ENCODE measurements around the gene ZNF69. TPM values are rescaled to one million over a fixed set of nuclear protein-coding genes. Genes with fewer than 3 reads are reported as not detected.
"Not testable (repeated sequence)": the region's sequence is repeated elsewhere in the genome, so short reads cannot be mapped to it uniquely, and the experiment has no call there.

ZNF69 gene
- total and polyA plus RNA-seq, 2 of the 4 experiments (the other 2 are of a cell fraction): 2.7 to 12.0 TPM

GRCh38 chr19:11848594-11849469, 38.8 kb upstream of the ZNF69 start, which contains the start of gene ZNF439:
ZNF439 (plus strand) TSS chr19:11848726; CDS start chr19:11848868, 142 bp downstream.
- no peaks in the 10 kb centered on the region for H4K20me1 ChIP-seq (ENCODE audit: insufficient read depth, low read length)
- 3% methylated on average over 21 of the region's 59 CpGs; no CpG with 5 or more reads in 1 of the 2 experiments for WGBS, 2 experiments (ENCODE audit: extremely low coverage in 2 of 2, insufficient read length in 1 of 2)
- in situ Hi-C loops (cut with MboI; ENCODE audit: low sequenced_read_pairs): no loop called here
- H3K56ac ChIP-seq (ENCODE audit: extremely low read depth, insufficient read depth, low read length): peak within 1 kb of the TSS; percentile 25; the same call in 1 of the 2 replicates
- H2BK5ac ChIP-seq (ENCODE audit: low read depth, low read length, poor library complexity, severe bottlenecking): peak within 1 kb of the TSS; percentile 53
- H4K5ac ChIP-seq (ENCODE audit: low read depth, low read length): 0 out of 2 replicates have a peak within 1 kb of the TSS, but pooled peaks have one; percentile 31
- H3K4ac ChIP-seq (ENCODE audit: low read depth, low read length): peak within 1 kb of the TSS; percentile 71; the same call in 1 of the 2 replicates
- no peaks in the 10 kb centered on the region for H3K27me3 ChIP-seq (ENCODE audit: control insufficient read depth, insufficient read depth, low read length)
- intact Hi-C loops (cut with micrococcal nuclease): no loop called here
- ChIA-PET POLR2A (ENCODE audit: unreplicated experiment) (no interaction called here), CTCF (interaction anchor here (0.6 to 1.1 kb wide), 2 partner anchors 26 to 51 kb away, joined by 3 read pairs; no protein-coding TSS in a partner anchor)
- no peak within 1 kb of the TSS for H2BK120ac ChIP-seq (ENCODE audit: low read depth, low read length)
- H3K79me1 ChIP-seq (ENCODE audit: low read depth in 1 of 2, low read length in 2 of 2): peaks cover 19 to 33% of the 10 kb centered on the region in 2 experiments; a peak in 3 of 4 replicates
- BruUV-seq (replicated peaks): no TSS peak
- peak within 1 kb of the TSS; percentile 96 for H2AK9ac ChIP-seq (replicated peaks; ENCODE audit: low read depth, low read length, poor library complexity)
- H3K9me3 ChIP-seq (ENCODE audit: control insufficient read depth, insufficient read depth, low read length): peaks cover 4% of the 10 kb centered on the region; the same call in 1 of the 2 replicates
- H2BK15ac ChIP-seq (ENCODE audit: low read depth, low read length): no peak within 1 kb of the TSS
- DNase-seq (peak; percentile 71), ATAC-seq (ENCODE audit: low read depth) (peak; percentile 99)
- H3K18ac ChIP-seq (ENCODE audit: low read depth, low read length): peak within 1 kb of the TSS; percentile 21; the same call in 1 of the 2 replicates
- dilution Hi-C loops (cut with HindIII; ENCODE audit: low sequenced_read_pairs, unreplicated experiment): no loop called here
- peak within 1 kb of the TSS; percentile 73 for H3K27ac ChIP-seq (ENCODE audit: insufficient read depth, low read length)
- H3K4me2 ChIP-seq (ENCODE audit: low read depth, low read length): peak within 1 kb of the TSS; percentile 82
- TF ChIP-seq MXI1 (IDR thresholded peaks at IDR 0.05; ENCODE audit: borderline replicate concordance, low read depth, low read length): peak; percentile 54; the same call in 1 of the 2 replicates
- TF ChIP-seq MAFK (IDR thresholded peaks at IDR 0.05; ENCODE audit: low read depth, low read length): no peak
- H4K91ac ChIP-seq (ENCODE audit: insufficient read depth, low read depth, low read length): 0 out of 2 replicates have a peak within 1 kb of the TSS, but pooled peaks have one; percentile 16
- H3K9me1 ChIP-seq (ENCODE audit: insufficient read depth, low read length): no peaks in the 10 kb centered on the region
- H2AK5ac ChIP-seq (ENCODE audit: low read depth, low read length): peak within 1 kb of the TSS; percentile 65; the same call in 1 of the 2 replicates
- peaks cover 3% of the 10 kb centered on the region for H3K36me3 ChIP-seq (ENCODE audit: control insufficient read depth, insufficient read depth, low read length)
- H3K23ac ChIP-seq (ENCODE audit: low read depth, low read length): peak within 1 kb of the TSS; percentile 87
- peak within 1 kb of the TSS; percentile 98 for H2AFZ ChIP-seq (replicated peaks; ENCODE audit: low read length, poor library complexity)
- no peaks in the 10 kb centered on the region for H3K4me1 ChIP-seq (ENCODE audit: control insufficient read depth, insufficient read depth, low read length)
- peak within 1 kb of the TSS; percentile 83 for H3K4me3 ChIP-seq (ENCODE audit: insufficient read depth, low read depth, low read length)
- peak within 1 kb of the TSS; percentile 64 for H3K9ac ChIP-seq (ENCODE audit: low read depth, low read length)
- H3K14ac ChIP-seq (replicated peaks; ENCODE audit: low read depth, low read length): peak within 1 kb of the TSS; percentile 82; the same call in 1 of the 2 replicates
- peak within 1 kb of the TSS; percentile 58 to 75; a peak in 3 of 4 replicates for H4K8ac ChIP-seq (ENCODE audit: low read depth in 2 of 2, low read length in 2 of 2)
- no peak within 1 kb of the TSS for H2BK20ac ChIP-seq (ENCODE audit: low read depth, low read length)

GRCh38 chr19:11850289-11850688, 37.3 kb upstream of the ZNF69 start:
- H2AK9ac ChIP-seq (replicated peaks; ENCODE audit: low read depth, low read length, poor library complexity); H3K23ac ChIP-seq (ENCODE audit: low read depth, low read length); H3K4ac ChIP-seq (ENCODE audit: low read depth, low read length); H4K8ac ChIP-seq (ENCODE audit: low read depth in 2 of 2, low read length in 2 of 2); DNase-seq; H2AK5ac ChIP-seq (ENCODE audit: low read depth, low read length); H4K20me1 ChIP-seq (ENCODE audit: insufficient read depth, low read length); H3K36me3 ChIP-seq (ENCODE audit: control insufficient read depth, insufficient read depth, low read length); intact Hi-C loops (cut with micrococcal nuclease); H3K9me1 ChIP-seq (ENCODE audit: insufficient read depth, low read length); H2BK20ac ChIP-seq (ENCODE audit: low read depth, low read length); POLR2A ChIA-PET (ENCODE audit: unreplicated experiment); H3K56ac ChIP-seq (ENCODE audit: extremely low read depth, insufficient read depth, low read length); in situ Hi-C loops (cut with MboI; ENCODE audit: low sequenced_read_pairs); H3K4me2 ChIP-seq (ENCODE audit: low read depth, low read length); H3K9me3 ChIP-seq (ENCODE audit: control insufficient read depth, insufficient read depth, low read length); H3K27ac ChIP-seq (ENCODE audit: insufficient read depth, low read length); H3K14ac ChIP-seq (replicated peaks; ENCODE audit: low read depth, low read length); dilution Hi-C loops (cut with HindIII; ENCODE audit: low sequenced_read_pairs, unreplicated experiment); H4K5ac ChIP-seq (ENCODE audit: low read depth, low read length); H2BK120ac ChIP-seq (ENCODE audit: low read depth, low read length); H3K27me3 ChIP-seq (ENCODE audit: control insufficient read depth, insufficient read depth, low read length); H3K9ac ChIP-seq (ENCODE audit: low read depth, low read length); H2BK15ac ChIP-seq (ENCODE audit: low read depth, low read length); H2AFZ ChIP-seq (replicated peaks; ENCODE audit: low read length, poor library complexity); CTCF ChIA-PET; ATAC-seq (ENCODE audit: low read depth); BruUV-seq (replicated peaks); H3K4me3 ChIP-seq (ENCODE audit: insufficient read depth, low read depth, low read length); H2BK5ac ChIP-seq (ENCODE audit: low read depth, low read length, poor library complexity, severe bottlenecking); H4K91ac ChIP-seq (ENCODE audit: insufficient read depth, low read depth, low read length); H3K4me1 ChIP-seq (ENCODE audit: control insufficient read depth, insufficient read depth, low read length); H3K18ac ChIP-seq (ENCODE audit: low read depth, low read length): not testable (repeated sequence)
- peaks cover 22 to 36% of the 10 kb centered on the region in 2 experiments for H3K79me1 ChIP-seq (ENCODE audit: low read depth in 1 of 2, low read length in 2 of 2)
- no CpG with 5 or more reads among the region's 4 CpGs for WGBS, 2 experiments (ENCODE audit: extremely low coverage in 2 of 2, insufficient read length in 1 of 2)
